AML-193 (cell line): ENCODE data around the gene OR8K5.
"Not testable (repeated sequence)": the region's sequence is repeated elsewhere in the genome, so short reads cannot be mapped to it uniquely, and the experiment has no call there.

Experiments used
- DNase-seq, 2 experiments: peaks; one replicate each; lab custom pipeline; 2025; lab: John Stamatoyannopoulos, UW

The OR8K5 gene

GRCh38 chr11:56160217-56160616 is at the start of gene OR8K5:
Gene OR8K5, minus strand, starts transcription at chr11:56160317. Its CDS starts 0 bp downstream, at chr11:56160317.
- no peak for DNase-seq

- no peak for DNase-seq
Measured at GRCh38 chr11:56207790-56208189, 47.7 kb upstream of the OR8K5 start.

- DNase-seq = no peak
Measured at GRCh38 chr11:56197367-56197766, 37.2 kb upstream of the OR8K5 start.

GRCh38 chr11:56196705-56197104 is 36.6 kb upstream of the OR8K5 start:
- no peak for DNase-seq

- no peak for DNase-seq
Measured at GRCh38 chr11:56188602-56189001, 28.5 kb upstream of the OR8K5 start.

- DNase-seq = no peak
Measured at GRCh38 chr11:56183459-56183858, 23.3 kb upstream of the OR8K5 start.

- no peak for DNase-seq
Measured at GRCh38 chr11:56176318-56176717, 16.2 kb upstream of the OR8K5 start, which contains the start of gene OR5J2. Gene OR5J2, plus strand, starts transcription at chr11:56176618. Its CDS starts 0 bp downstream, at chr11:56176618.

GRCh38 chr11:56172256-56172830 is 12.2 kb upstream of the OR8K5 start:
- no peak for DNase-seq

- DNase-seq = no peak
Measured at GRCh38 chr11:56163804-56164203, 3.7 kb upstream of the OR8K5 start.

- DNase-seq = no peak
Measured at GRCh38 chr11:56152333-56152732, 7.8 kb downstream of the OR8K5 start.

GRCh38 chr11:56151376-56151775 is 8.7 kb downstream of the OR8K5 start:
- no peak for DNase-seq

GRCh38 chr11:56143681-56144080 is 16.4 kb downstream of the OR8K5 start:
- DNase-seq = not testable (repeated sequence)

GRCh38 chr11:56140151-56140661 is 19.9 kb downstream of the OR8K5 start, which contains the start of gene OR8J3:
Gene OR8J3, minus strand, starts transcription at chr11:56140201. Its CDS starts 2,483 bp downstream, at chr11:56137718.
- no peak for DNase-seq

GRCh38 chr11:56122073-56122472 is 38.0 kb downstream of the OR8K5 start, which contains the start of gene OR8H3:
Gene OR8H3, plus strand, starts transcription at chr11:56122373. Its CDS starts 0 bp downstream, at chr11:56122373.
- no peak for DNase-seq
